Fibroblast of lung (primary cell): ENCODE data around the gene PAK2. TPM values are rescaled to one million over a fixed set of nuclear protein-coding genes. Genes with fewer than 3 reads are reported as not detected.
"Not testable (repeated sequence)": the region's sequence is repeated elsewhere in the genome, so short reads cannot be mapped to it uniquely, and the experiment has no call there.

Experiments used
- DNase-seq, 2 donors: peaks; one replicate each; pipeline versions ENCODE4 v3.0.0 to v3.0.0-alpha.2; 2010; ENCODE audit warnings: low read depth in 2 of 2
- H2AFZ ChIP-seq: 2 replicates; pipeline ENCODE4 v1.5.1; 2012; ENCODE audit warnings: low read length, control low read depth, inconsistent platforms
- H3K27ac ChIP-seq: 2 replicates; pipeline ENCODE4 v1.5.1; 2011; ENCODE audit warnings: low read length, control low read depth; ENCODE audit not compliant: insufficient read depth
- H3K27me3 ChIP-seq: 2 replicates; pipeline ENCODE4 v1.5.1; 2011; ENCODE audit warnings: mild to moderate bottlenecking, low read length; ENCODE audit not compliant: control insufficient read depth, insufficient read depth
- H3K36me3 ChIP-seq: 2 replicates; pipeline ENCODE4 v1.5.1; 2011; ENCODE audit warnings: low read length; ENCODE audit not compliant: control insufficient read depth, insufficient read depth
- H3K4me1 ChIP-seq: 2 replicates; pipeline ENCODE4 v1.5.1; 2011; ENCODE audit warnings: low read length; ENCODE audit not compliant: control insufficient read depth, insufficient read depth; ENCODE audit errors: extremely low read depth
- H3K4me2 ChIP-seq: 2 replicates; pipeline ENCODE4 v1.5.1; 2011; ENCODE audit warnings: low read length, control low read depth; ENCODE audit not compliant: insufficient read depth; ENCODE audit errors: extremely low read depth
- H3K4me3 ChIP-seq, 4 experiments: fragments of 200-600 bp in 1 of 4; sonication (generic) in 1 of 4; replicated peaks in 1 of 4; 2 replicates each; pipeline ENCODE4 v1.5.1; 2011 to 2016; ENCODE audit warnings: low read length in 4 of 4, low read depth in 3 of 4, mild to moderate bottlenecking in 3 of 4, control low read depth in 2 of 4, inconsistent platforms in 1 of 4, mixed read lengths in 1 of 4; ENCODE audit not compliant: insufficient read depth in 1 of 4; ENCODE audit errors: control extremely low read depth in 1 of 4
- H3K79me2 ChIP-seq: 2 replicates; pipeline ENCODE4 v1.5.1; 2012; ENCODE audit warnings: mild to moderate bottlenecking, low read length, inconsistent platforms; ENCODE audit not compliant: control insufficient read depth, insufficient read depth
- H3K9ac ChIP-seq: 2 replicates; pipeline ENCODE4 v1.5.1; 2011; ENCODE audit warnings: mild to moderate bottlenecking, low read length, control low read depth; ENCODE audit not compliant: insufficient read depth
- H3K9me3 ChIP-seq: 2 replicates; pipeline ENCODE4 v1.5.1; 2012; ENCODE audit warnings: low read depth, low read length; ENCODE audit not compliant: control insufficient read depth, insufficient read depth
- H4K20me1 ChIP-seq: 2 replicates; pipeline ENCODE4 v1.5.1; 2011; ENCODE audit warnings: low read length; ENCODE audit not compliant: control insufficient read depth, insufficient read depth; ENCODE audit errors: extremely low read depth
- CTCF ChIP-seq, 2 donors: IDR thresholded peaks in 1 of 2; conservative IDR thresholded peaks in 1 of 2; 1 replicate in 1 of 2; 2 replicates in 1 of 2; pipeline ENCODE4 v1.5.1; 2011 to 2012; ENCODE audit warnings: low read length in 2 of 2, control low read depth in 1 of 2, inconsistent platforms in 1 of 2, low read depth in 1 of 2, mild to moderate bottlenecking in 1 of 2
- EZH2 ChIP-seq: IDR thresholded peaks from 2 replicates; pipeline ENCODE4 v1.5.1; 2012; ENCODE audit warnings: low read length, control low read depth, mild to moderate bottlenecking; ENCODE audit errors: missing control alignments
- polyA plus RNA-seq, 2 donors: library from polyadenylated mRNA; depleted of rRNA in 1 of 2; stranded (reverse) in 1 of 2; unstranded in 1 of 2; fragments of >200 nt; gene quantifications; 2 replicates each; pipeline ENCODE4 v1.2.1, GENCODE V29; 2011 to 2012; ENCODE audit warnings: missing spikeins in 1 of 2
- total RNA-seq: library from RNA; depleted of rRNA; stranded (reverse); fragments of >200 nt; gene quantifications from 2 replicates; pipeline ENCODE4 v1.2.1, GENCODE V29; 2014

The PAK2 gene
- total and polyA plus RNA-seq, 2 donors (not counting 1 experiment from before 2014, with no cell fraction given): 37.5 to 40.7 TPM

GRCh38 chr3:196711838-196712513, 27.7 kb upstream of the PAK2 start, which contains the start of the genes CEP19 and PIGX:
Gene CEP19, minus strand, starts transcription at chr3:196712250. Its CDS starts 3,593 bp downstream, at chr3:196708657.
Gene PIGX, plus strand, starts transcription at chr3:196712377.
- peak; percentile 80 to 81 for DNase-seq
- Histone ChIP-seq H3K36me3 (no peaks in the 10 kb centered on the region), H3K9me3 (no peaks in the 10 kb centered on the region), H3K27ac (peak within 1 kb of the TSS; percentile 66), H3K79me2 (no peaks in the 10 kb centered on the region), H3K9ac (peak within 1 kb of the TSS; percentile 57), H2AFZ (peak within 1 kb of the TSS; percentile 90), H4K20me1 (no peaks in the 10 kb centered on the region), H3K4me3 (peak within 1 kb of the TSS; percentile 61 to 91 (median 72)), H3K4me1 (no peaks in the 10 kb centered on the region), H3K4me2 (peak within 1 kb of the TSS; percentile 92), H3K27me3 (no peaks in the 10 kb centered on the region)
- no peak for TF ChIP-seq CTCF (conservative IDR thresholded peaks at IDR 0.05 in 1 of 2, IDR thresholded peaks at IDR 0.05 in 1 of 2; ENCODE audit: low read depth in 1 of 2, low read length in 2 of 2)
- no peak for TF ChIP-seq EZH2

DNA sequence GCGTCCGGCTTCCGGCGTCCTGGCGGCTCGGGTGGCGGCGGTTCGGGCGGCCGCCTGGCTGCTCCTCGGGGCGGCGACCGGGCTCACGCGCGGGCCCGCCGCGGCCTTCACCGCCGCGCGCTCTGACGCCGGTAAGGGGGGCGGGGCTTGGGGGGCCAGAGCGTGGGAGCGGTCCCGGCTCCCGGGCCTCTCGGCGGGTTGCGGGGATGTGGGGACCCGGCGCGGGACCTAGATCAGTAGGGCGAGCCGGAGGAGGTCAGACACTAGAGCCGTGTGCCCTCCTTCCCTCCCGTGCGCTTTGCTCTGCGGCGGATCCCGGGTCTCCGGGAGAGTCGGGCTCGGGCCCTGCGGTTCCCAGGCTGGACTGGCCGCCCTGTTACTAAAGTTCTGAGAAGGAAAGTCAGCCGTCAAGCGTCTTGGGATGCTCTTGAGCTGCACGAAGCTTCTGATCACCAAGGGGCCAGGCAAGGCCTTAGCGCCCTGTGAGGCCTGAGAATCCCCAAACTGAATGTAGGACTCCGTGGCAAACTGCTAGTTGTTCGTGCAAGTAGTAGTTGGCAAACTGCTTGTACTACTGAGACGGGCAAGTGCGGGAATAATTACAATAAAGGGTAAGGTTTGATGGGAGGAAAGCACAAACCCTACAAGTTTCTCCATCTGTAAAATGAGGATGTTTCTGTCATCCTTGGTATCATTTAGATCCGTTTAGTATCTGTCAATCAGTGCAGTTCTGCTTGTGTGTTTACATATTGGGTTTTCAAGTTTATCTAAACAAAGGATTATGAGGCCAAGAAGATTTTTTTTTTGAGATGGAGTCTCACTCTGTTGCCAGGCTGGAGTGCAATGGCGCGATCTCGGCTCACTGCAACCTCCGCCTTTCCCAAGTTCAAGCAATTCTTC, 26.9 kb upstream of the PAK2 start:
- TF ChIP-seq EZH2 (no peak), CTCF (conservative IDR thresholded peaks at IDR 0.05 in 1 of 2, IDR thresholded peaks at IDR 0.05 in 1 of 2; ENCODE audit: low read depth in 1 of 2, low read length in 2 of 2) (no peak)
- H3K4me2 ChIP-seq: peak overlapping the region; percentile 92
- H3K9ac ChIP-seq: peak overlapping the region; percentile 57
- H3K27ac ChIP-seq: peak overlapping the region; percentile 66
- H3K4me1 ChIP-seq: no peaks in the 10 kb centered on the region
- peak overlapping the region; percentile 90 for H2AFZ ChIP-seq
- no peaks in the 10 kb centered on the region for H3K36me3 ChIP-seq
- no peaks in the 10 kb centered on the region for H3K79me2 ChIP-seq
- H3K4me3 ChIP-seq: peak overlapping the region; percentile 22 to 91 (median 66)
- no peaks in the 10 kb centered on the region for H3K27me3 ChIP-seq
- peak; percentile 53 to 61 for DNase-seq
- no peaks in the 10 kb centered on the region for H4K20me1 ChIP-seq
- H3K9me3 ChIP-seq: no peaks in the 10 kb centered on the region

DNA sequence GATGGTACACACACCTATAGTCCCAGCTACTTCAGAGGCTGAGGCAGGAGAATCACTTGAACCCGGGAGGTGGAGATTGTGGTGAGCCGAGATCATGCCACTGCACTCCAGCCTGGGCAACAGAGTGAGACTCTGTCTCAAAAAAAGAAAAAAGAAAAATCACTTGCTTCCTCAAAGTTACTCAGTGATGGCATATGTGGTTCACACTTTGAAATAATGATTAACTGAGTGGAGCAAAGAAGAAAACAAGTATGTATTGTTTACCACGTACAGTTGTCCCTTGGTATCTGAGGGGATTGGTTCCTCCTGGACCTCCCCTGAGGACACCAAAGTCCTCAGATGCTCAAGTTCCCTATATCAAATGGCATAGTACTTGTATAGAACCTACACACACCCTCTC, 22.5 kb upstream of the PAK2 start:
- H3K36me3 ChIP-seq, H3K27me3 ChIP-seq, H3K4me1 ChIP-seq, H3K4me3 ChIP-seq, H3K9me3 ChIP-seq, DNase-seq, H3K79me2 ChIP-seq, H4K20me1 ChIP-seq, H3K9ac ChIP-seq, H2AFZ ChIP-seq, H3K4me2 ChIP-seq, H3K27ac ChIP-seq: not testable (repeated sequence)
